Mesothelial cell of epicardium (in vitro differentiated cells): ENCODE data around the gene CEACAM7. TPM values are rescaled to one million over a fixed set of nuclear protein-coding genes. Genes with fewer than 3 reads are reported as not detected.

Experiments used
- DNase-seq, 2 experiments: peaks; one replicate each; pipeline ENCODE4 v3.0.0; 2021; ENCODE audit warnings: low spot score in 2 of 2; ENCODE audit not compliant: unreplicated experiment in 2 of 2
- H3K27ac Mint-ChIP-seq: 2 replicates; pipeline ENCODE4 v1.8.0; 2021; ENCODE audit warnings: mixed read lengths
- H3K27me3 Mint-ChIP-seq: 2 replicates; pipeline ENCODE4 v1.8.0; 2021; ENCODE audit warnings: low read depth, mixed read lengths
- H3K36me3 Mint-ChIP-seq: 2 replicates; pipeline ENCODE4 v1.8.0; 2021; ENCODE audit warnings: mixed read lengths
- H3K4me1 Mint-ChIP-seq: 2 replicates; pipeline ENCODE4 v1.8.0; 2021; ENCODE audit warnings: mixed read lengths
- H3K4me3 Mint-ChIP-seq: 2 replicates; pipeline ENCODE4 v1.8.0; 2021; ENCODE audit warnings: mild to moderate bottlenecking, moderate library complexity, mixed read lengths
- H3K9me3 Mint-ChIP-seq: 2 replicates; pipeline ENCODE4 v1.8.0; 2021; ENCODE audit warnings: mixed read lengths
- CTCF ChIP-seq: fragments of 200-600 bp; sonication (generic); IDR thresholded peaks from one replicate; pipeline ENCODE4 v1.5.0; 2021; ENCODE audit warnings: antibody characterized with exemption; ENCODE audit not compliant: unreplicated experiment
- total RNA-seq: library from RNA; stranded (reverse); gene quantifications from 3 replicates; pipeline ENCODE4 v1.2.1, GENCODE V29; 2021

CEACAM7 gene
- total RNA-seq, 1 donor from 2014 or later = not detected

- Mint-ChIP-seq H3K4me1 (no peaks in the 10 kb centered on the region), H3K27me3 (no peaks in the 10 kb centered on the region), H3K4me3 (no peak overlapping the region), H3K36me3 (no peaks in the 10 kb centered on the region), H3K9me3 (peaks cover 43% of the 10 kb centered on the region), H3K27ac (no peak overlapping the region)
- DNase-seq = no peak
- no peak for TF ChIP-seq CTCF
These were observed 63.1 kb downstream of the CEACAM7 start for GRCh38 chr19:41624937-41625336.

GRCh38 chr19:41624515-41624914, 63.6 kb downstream of the CEACAM7 start:
- Mint-ChIP-seq H3K4me1 (no peaks in the 10 kb centered on the region), H3K27me3 (no peaks in the 10 kb centered on the region), H3K36me3 (no peaks in the 10 kb centered on the region), H3K27ac (no peak overlapping the region), H3K9me3 (peaks cover 43% of the 10 kb centered on the region), H3K4me3 (no peak overlapping the region)
- no peak for DNase-seq
- no peak for TF ChIP-seq CTCF

GRCh38 chr19:41623360-41623759, 64.7 kb downstream of the CEACAM7 start:
- H3K27me3 Mint-ChIP-seq = no peaks in the 10 kb centered on the region
- no peak for DNase-seq
- no peak overlapping the region for H3K27ac Mint-ChIP-seq
- no peak overlapping the region for H3K4me3 Mint-ChIP-seq
- no peak for TF ChIP-seq CTCF
- no peaks in the 10 kb centered on the region for H3K4me1 Mint-ChIP-seq
- H3K36me3 Mint-ChIP-seq = no peaks in the 10 kb centered on the region
- H3K9me3 Mint-ChIP-seq = peaks cover 34% of the 10 kb centered on the region

Other genes with a start within 250 kb of the CEACAM7 start
- 37.5 to 41.4 TPM (median 39.8 TPM) in 3 replicates for gene DMAC2, start 248.4 kb downstream of the CEACAM7 start, total RNA-seq
- not detected in 3 replicates for gene ERICH4, start 245.1 kb downstream of the CEACAM7 start, total RNA-seq
- not detected in 3 replicates for gene CEACAM21, start 112.1 kb downstream of the CEACAM7 start, total RNA-seq
- gene CEACAM4, start 61.2 kb downstream of the CEACAM7 start, total RNA-seq = not detected in 3 replicates
- gene CEACAM5, start 20.4 kb upstream of the CEACAM7 start, total RNA-seq = not detected in 3 replicates
- gene CEACAM6, start 67.3 kb upstream of the CEACAM7 start, total RNA-seq = not detected in 3 replicates
- gene CEACAM3, start 108.3 kb upstream of the CEACAM7 start, total RNA-seq = not detected in 3 replicates
- not detected in 3 replicates for gene LYPD4, start 156.4 kb upstream of the CEACAM7 start, total RNA-seq
- not detected in 3 replicates for gene DMRTC2, start 156.8 kb upstream of the CEACAM7 start, total RNA-seq
- gene RPS19, start 172.0 kb upstream of the CEACAM7 start, total RNA-seq = 2,197 to 2,288 TPM (median 2,263 TPM) in 3 replicates
- 0.43 to 0.62 TPM (median 0.58 TPM) in 3 replicates for gene CD79A, start 189.0 kb upstream of the CEACAM7 start, total RNA-seq
- 78.8 to 83.9 TPM (median 82.4 TPM) in 3 replicates for gene ARHGEF1, start 194.9 kb upstream of the CEACAM7 start, total RNA-seq
- gene ERFL, start 240.2 kb upstream of the CEACAM7 start, total RNA-seq = 0.49 to 0.67 TPM (median 0.59 TPM) in 3 replicates